GM23338 (cell line): ENCODE results near the gene MPO. TPM values are rescaled to one million over a fixed set of nuclear protein-coding genes. Genes with fewer than 3 reads are reported as not detected.

Experiments used
- ATAC-seq: fragments of 200-7000 bp; cut with Tn5 transposase; 3 replicates; pipeline ENCODE4 v1.9.1; 2020
- DNase-seq: peaks from one replicate; pipeline ENCODE4 v3.0.0-alpha.2; 2015; ENCODE audit warnings: low spot score
- H2AFZ ChIP-seq: fragments of 200-600 bp; sonication (generic); 2 replicates; pipeline ENCODE4 v1.8.0; 2016; ENCODE audit warnings: antibody characterized with exemption, mild to moderate bottlenecking, moderate library complexity
- H3F3A ChIP-seq: fragments of 200-600 bp; sonication (generic); replicated peaks from 2 replicates; pipeline ENCODE4 v1.8.0; 2017; ENCODE audit warnings: antibody characterized with exemption, mixed run types, low read depth
- H3K27ac ChIP-seq: fragments of 200-600 bp; sonication (generic); 2 replicates; pipeline ENCODE4 v1.6.1; 2016; ENCODE audit warnings: low read depth
- H3K27me3 ChIP-seq: fragments of 200-600 bp; sonication (generic); 2 replicates; pipeline ENCODE4 v1.8.0; 2016; ENCODE audit warnings: mild to moderate bottlenecking, mixed run types, moderate library complexity; ENCODE audit not compliant: insufficient read depth
- H3K36me3 ChIP-seq: fragments of 200-600 bp; sonication (generic); 2 replicates; pipeline ENCODE4 v1.8.0; 2016; ENCODE audit warnings: mild to moderate bottlenecking; ENCODE audit not compliant: insufficient read depth
- H3K4me1 ChIP-seq: fragments of 200-600 bp; sonication (generic); 2 replicates; pipeline ENCODE4 v1.8.0; 2016; ENCODE audit warnings: mild to moderate bottlenecking, moderate library complexity; ENCODE audit not compliant: insufficient read depth
- H3K4me2 ChIP-seq: fragments of 200-600 bp; sonication (generic); 2 replicates; pipeline ENCODE4 v1.7.1; 2017; ENCODE audit warnings: mixed run types
- H3K4me3 ChIP-seq: fragments of 200-600 bp; sonication (generic); 2 replicates; pipeline ENCODE4 v1.6.1; 2016; ENCODE audit warnings: mixed run types
- H3K79me2 ChIP-seq: fragments of 200-600 bp; sonication (generic); replicated peaks from 2 replicates; pipeline ENCODE4 v1.8.0; 2017; ENCODE audit warnings: mild to moderate bottlenecking; ENCODE audit not compliant: insufficient read depth
- H3K9me2 ChIP-seq: fragments of 200-600 bp; sonication (generic); 2 replicates; pipeline ENCODE4 v1.8.0; 2017; ENCODE audit not compliant: insufficient read depth
- H4K20me1 ChIP-seq: fragments of 200-600 bp; sonication (generic); replicated peaks from 2 replicates; pipeline ENCODE4 v1.8.0; 2017; ENCODE audit warnings: mild to moderate bottlenecking; ENCODE audit not compliant: insufficient read depth
- H3K27ac Mint-ChIP-seq: 2 replicates; pipeline ENCODE4 v1.8.0; 2020; ENCODE audit warnings: inconsistent platforms, mild to moderate bottlenecking, moderate library complexity, mixed read lengths
- H3K27me3 Mint-ChIP-seq: 3 replicates; pipeline ENCODE4 v1.8.0; 2022; ENCODE audit warnings: low read depth, mild to moderate bottlenecking, moderate library complexity, mixed read lengths, inconsistent platforms; ENCODE audit not compliant: insufficient read depth, poor library complexity
- H3K36me3 Mint-ChIP-seq: 3 replicates; pipeline ENCODE4 v1.8.0; 2021; ENCODE audit warnings: low read depth, mild to moderate bottlenecking, inconsistent platforms, moderate library complexity, mixed read lengths
- H3K4me1 Mint-ChIP-seq: 3 replicates; pipeline ENCODE4 v1.8.0; 2020; ENCODE audit warnings: mild to moderate bottlenecking, inconsistent platforms, mixed read lengths
- H3K4me3 Mint-ChIP-seq: 3 replicates; pipeline ENCODE4 v1.8.0; 2021; ENCODE audit warnings: moderate library complexity, mild to moderate bottlenecking, inconsistent platforms, mixed read lengths
- H3K9me3 Mint-ChIP-seq: 3 replicates; pipeline ENCODE4 v1.8.0; 2020; ENCODE audit warnings: moderate library complexity, mild to moderate bottlenecking, inconsistent platforms, mixed read lengths
- CREB1 ChIP-seq: fragments of 250-450 bp; sonication (Bioruptor Pico); IDR thresholded peaks from 2 replicates; pipeline ENCODE4 v1.5.0; 2020; ENCODE audit warnings: low read depth, mild to moderate bottlenecking, moderate library complexity
- EZH2 ChIP-seq: fragments of 200-600 bp; sonication (generic); IDR thresholded peaks from one replicate; pipeline ENCODE4 v1.8.0; 2017; ENCODE audit warnings: antibody characterized with exemption, mild to moderate bottlenecking, low read depth; ENCODE audit not compliant: unreplicated experiment
- JUNB ChIP-seq: IDR thresholded peaks from one replicate; pipeline ENCODE4 v1.6.1; 2016; ENCODE audit warnings: antibody characterized with exemption; ENCODE audit not compliant: unreplicated experiment
- NANOG ChIP-seq: IDR thresholded peaks from 2 replicates; pipeline ENCODE4 v1.6.1; 2016; ENCODE audit warnings: antibody characterized with exemption, borderline replicate concordance
- POLR2AphosphoS5 ChIP-seq: IDR thresholded peaks from 2 replicates; pipeline ENCODE4 v1.6.1; 2016; ENCODE audit warnings: antibody characterized with exemption, low read depth
- STAT1 ChIP-seq: IDR thresholded peaks from one replicate; pipeline ENCODE4 v1.6.1; 2016; ENCODE audit warnings: antibody characterized with exemption; ENCODE audit not compliant: unreplicated experiment
- ZNF331 ChIP-seq: fragments of 250-450 bp; sonication (Bioruptor Pico); IDR thresholded peaks from 2 replicates; pipeline ENCODE4 v1.5.0; 2020; ENCODE audit warnings: low read depth, mild to moderate bottlenecking, moderate library complexity
- polyA plus RNA-seq: library from polyadenylated mRNA; unstranded; fragments of >200 nt; fragmentation: Nextera tagmentation; extraction: Ambion mirVana; gene quantifications from 2 replicates; pipeline ENCODE4 v1.2.1, GENCODE V29; 2016
- total RNA-seq: library from RNA; depleted of rRNA; stranded (reverse); fragments of >200 nt; shearing (Covaris generic); gene quantifications from 2 replicates; pipeline ENCODE4 v1.2.3, GENCODE V29; 2014
- TF ChIP-seq, protein P1 (sequence below), 2 experiments: fragments of 200-600 bp in 1 of 2; sonication (generic) in 1 of 2; conservative IDR thresholded peaks; 2 replicates each; pipeline versions ENCODE4 v1.5.1 to v1.6.1; 2016 to 2017; ENCODE audit warnings: antibody characterized with exemption in 2 of 2, low read depth in 2 of 2, mild to moderate bottlenecking in 2 of 2, moderate library complexity in 1 of 2
- TF ChIP-seq, protein P2 (sequence below): IDR thresholded peaks from 2 replicates; pipeline ENCODE4 v1.6.1; 2016; ENCODE audit warnings: antibody characterized with exemption

MPO gene
- total and polyA plus RNA-seq, 2 experiments from 2014 or later, result 0.08 TPM; not detected in 1

DNA sequence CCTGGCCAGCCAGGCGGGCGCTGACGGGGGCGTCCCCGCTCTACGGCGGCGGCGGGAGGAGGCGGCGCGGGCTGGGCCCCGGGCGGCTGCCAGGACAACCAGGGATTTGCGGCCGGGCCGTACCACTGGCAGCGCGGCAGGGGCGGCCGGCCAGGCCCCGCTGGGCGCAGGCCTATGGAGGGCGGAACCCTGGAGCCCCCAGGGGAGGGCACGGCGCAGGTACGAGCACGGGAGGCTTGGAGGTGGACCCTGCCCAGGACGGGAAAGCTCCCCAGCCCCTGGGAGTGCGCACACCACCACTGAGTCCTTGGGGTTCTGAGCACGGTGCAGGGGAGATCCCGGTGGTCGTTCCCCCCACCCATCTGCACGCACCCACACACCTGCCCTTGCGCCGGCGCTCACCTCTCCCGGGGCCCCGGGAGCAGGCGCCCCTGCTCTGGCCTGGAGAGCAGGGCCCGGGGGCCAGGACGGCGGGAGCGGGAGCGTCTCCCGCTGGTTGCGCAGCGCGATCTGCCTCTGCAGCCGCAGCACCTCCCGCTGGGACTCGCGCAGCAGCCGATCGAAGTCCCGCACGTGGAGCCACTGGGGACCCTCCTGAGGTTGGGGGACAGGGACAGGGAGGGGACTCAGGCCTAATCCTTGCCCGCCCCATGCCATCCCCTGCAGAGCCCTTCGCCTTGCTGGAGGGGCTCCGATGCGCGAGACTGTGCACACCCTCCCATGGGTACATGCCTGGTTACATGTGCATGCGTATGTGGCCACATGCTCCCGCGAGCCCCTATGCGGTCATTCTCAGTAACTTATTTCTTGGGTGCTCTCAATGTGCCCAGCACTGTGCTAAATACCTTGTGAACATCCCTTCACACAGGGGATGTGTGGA lies 43.9 kb upstream of the MPO start:
- Mint-ChIP-seq H3K27ac (peak overlapping the region; percentile 45; the same call in 1 of the 2 replicates), H3K9me3 (no peaks in the 10 kb centered on the region; the same call in 2 of the 3 replicates), H3K27me3 (peaks cover 42% of the 10 kb centered on the region), H3K4me1 (peaks cover 42% of the 10 kb centered on the region), H3K4me3 (peak overlapping the region; percentile 79), H3K36me3 (no peaks in the 10 kb centered on the region)
- no peaks in the 10 kb centered on the region for H3K36me3 ChIP-seq
- H3K27ac ChIP-seq, result no peak overlapping the region
- no peaks in the 10 kb centered on the region for H3K9me2 ChIP-seq
- peak overlapping the region; percentile 86 for H3K4me2 ChIP-seq
- peaks cover 23% of the 10 kb centered on the region for H3K27me3 ChIP-seq
- ATAC-seq (peak; percentile 71), DNase-seq (peak; percentile 74)
- peak overlapping the region; percentile 94 for H2AFZ ChIP-seq
- no peaks in the 10 kb centered on the region for H3K79me2 ChIP-seq
- H3F3A ChIP-seq, result peaks cover 3% of the 10 kb centered on the region; the same call in 1 of the 2 replicates
- no peaks in the 10 kb centered on the region for H4K20me1 ChIP-seq
- H3K4me1 ChIP-seq, result peaks cover 29% of the 10 kb centered on the region
- no peak for TF ChIP-seq NANOG
- TF ChIP-seq, protein P1, sequence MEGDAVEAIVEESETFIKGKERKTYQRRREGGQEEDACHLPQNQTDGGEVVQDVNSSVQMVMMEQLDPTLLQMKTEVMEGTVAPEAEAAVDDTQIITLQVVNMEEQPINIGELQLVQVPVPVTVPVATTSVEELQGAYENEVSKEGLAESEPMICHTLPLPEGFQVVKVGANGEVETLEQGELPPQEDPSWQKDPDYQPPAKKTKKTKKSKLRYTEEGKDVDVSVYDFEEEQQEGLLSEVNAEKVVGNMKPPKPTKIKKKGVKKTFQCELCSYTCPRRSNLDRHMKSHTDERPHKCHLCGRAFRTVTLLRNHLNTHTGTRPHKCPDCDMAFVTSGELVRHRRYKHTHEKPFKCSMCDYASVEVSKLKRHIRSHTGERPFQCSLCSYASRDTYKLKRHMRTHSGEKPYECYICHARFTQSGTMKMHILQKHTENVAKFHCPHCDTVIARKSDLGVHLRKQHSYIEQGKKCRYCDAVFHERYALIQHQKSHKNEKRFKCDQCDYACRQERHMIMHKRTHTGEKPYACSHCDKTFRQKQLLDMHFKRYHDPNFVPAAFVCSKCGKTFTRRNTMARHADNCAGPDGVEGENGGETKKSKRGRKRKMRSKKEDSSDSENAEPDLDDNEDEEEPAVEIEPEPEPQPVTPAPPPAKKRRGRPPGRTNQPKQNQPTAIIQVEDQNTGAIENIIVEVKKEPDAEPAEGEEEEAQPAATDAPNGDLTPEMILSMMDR (conservative IDR thresholded peaks at IDR 0.05; ENCODE audit: low read depth in 2 of 2), result no peak
- TF ChIP-seq JUNB, result no peak
- no peak for TF ChIP-seq ZNF331 (CRISPR knock-in tag)
- TF ChIP-seq EZH2, result no peak
- TF ChIP-seq STAT1, result no peak
- no peak for TF ChIP-seq CREB1
- TF ChIP-seq POLR2AphosphoS5, result peak; percentile 11; the same call in 1 of the 2 replicates
- peak overlapping the region; percentile 65 for H3K4me3 ChIP-seq

DNA sequence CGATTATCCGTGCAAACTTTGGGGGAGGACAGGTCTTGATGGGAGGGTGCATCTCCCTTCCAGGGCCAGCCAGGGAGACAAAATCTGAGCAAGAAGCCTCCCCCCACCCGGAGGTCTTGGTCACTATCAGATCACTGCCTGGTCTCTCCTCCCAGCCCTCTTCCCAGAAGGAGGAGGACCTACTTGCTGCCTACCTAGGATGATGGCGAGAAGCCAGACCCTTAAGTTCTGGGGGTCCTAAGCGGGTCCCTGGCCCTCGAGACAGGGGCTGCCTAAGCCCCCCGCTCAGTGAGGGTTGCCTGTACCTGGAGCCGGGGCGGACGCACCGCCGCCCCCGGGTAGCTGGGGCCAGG lies 43.3 kb upstream of the MPO start:
- Histone ChIP-seq H2AFZ (peak overlapping the region; percentile 90), H3K9me2 (no peaks in the 10 kb centered on the region), H3K79me2 (no peaks in the 10 kb centered on the region), H3K27ac (no peak overlapping the region), H3K4me1 (peaks cover 23% of the 10 kb centered on the region), H3K36me3 (no peaks in the 10 kb centered on the region), H3F3A (peaks cover 2% of the 10 kb centered on the region; the same call in 1 of the 2 replicates), H3K4me2 (peak overlapping the region; percentile 86), H4K20me1 (no peaks in the 10 kb centered on the region), H3K4me3 (peak overlapping the region; percentile 65), H3K27me3 (peaks cover 23% of the 10 kb centered on the region)
- Mint-ChIP-seq H3K9me3 (no peaks in the 10 kb centered on the region; the same call in 2 of the 3 replicates), H3K4me1 (peaks cover 36% of the 10 kb centered on the region), H3K27me3 (peaks cover 40% of the 10 kb centered on the region), H3K36me3 (no peaks in the 10 kb centered on the region), H3K4me3 (peak overlapping the region; percentile 57), H3K27ac (no peak overlapping the region)
- TF ChIP-seq, protein P2, sequence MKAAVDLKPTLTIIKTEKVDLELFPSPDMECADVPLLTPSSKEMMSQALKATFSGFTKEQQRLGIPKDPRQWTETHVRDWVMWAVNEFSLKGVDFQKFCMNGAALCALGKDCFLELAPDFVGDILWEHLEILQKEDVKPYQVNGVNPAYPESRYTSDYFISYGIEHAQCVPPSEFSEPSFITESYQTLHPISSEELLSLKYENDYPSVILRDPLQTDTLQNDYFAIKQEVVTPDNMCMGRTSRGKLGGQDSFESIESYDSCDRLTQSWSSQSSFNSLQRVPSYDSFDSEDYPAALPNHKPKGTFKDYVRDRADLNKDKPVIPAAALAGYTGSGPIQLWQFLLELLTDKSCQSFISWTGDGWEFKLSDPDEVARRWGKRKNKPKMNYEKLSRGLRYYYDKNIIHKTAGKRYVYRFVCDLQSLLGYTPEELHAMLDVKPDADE, result no peak
- TF ChIP-seq STAT1 (no peak), EZH2 (peak; percentile 38), JUNB (no peak)
- TF ChIP-seq, protein P1 (conservative IDR thresholded peaks at IDR 0.05; ENCODE audit: low read depth in 2 of 2), result no peak
- no peak for DNase-seq
- ATAC-seq, result no peak
